Measurements from ENCODE around the gene LRFN4. TPM values are rescaled to one million over a fixed set of nuclear protein-coding genes. Genes with fewer than 3 reads are reported as not detected.

LRFN4 gene
- total RNA-seq, 1 experiment from 2014 or later, result 66.7 TPM

- H3T11ph ChIP-seq (ENCODE audit: low read length), result no peak overlapping the region
- H3K27me3 ChIP-seq (ENCODE audit: insufficient read depth, low read length), result no peaks in the 10 kb centered on the region
- no peak overlapping the region; the same call in 1 of the 2 replicates for H3K14ac ChIP-seq (ENCODE audit: insufficient read depth, low read length)
- no peak overlapping the region for H3K56ac ChIP-seq (ENCODE audit: insufficient read length, low read depth, low read length)
- peaks cover 0 to 3% of the 10 kb centered on the region in 2 experiments; a peak in 2 of 4 replicates for H3K4me1 Mint-ChIP-seq
- H3K23me2 ChIP-seq (ENCODE audit: insufficient read length, low read depth, low read length, poor library complexity, severe bottlenecking), result peaks cover 6% of the 10 kb centered on the region
- H2BK120ac ChIP-seq (ENCODE audit: low read depth, low read length, poor library complexity, severe bottlenecking), result no peak overlapping the region
- no peaks in the 10 kb centered on the region for H3K4me1 ChIP-seq (ENCODE audit: insufficient read depth, low read length)
- no peak for DNase-seq
- H2AFZ ChIP-seq (ENCODE audit: low read length), result no peak overlapping the region
- no peak overlapping the region for H3K27ac ChIP-seq (ENCODE audit: insufficient read length, low read depth, low read length)
- no peak overlapping the region for H3K4me2 ChIP-seq (ENCODE audit: insufficient read depth, insufficient read length, low read length)
- H3K36me3 Mint-ChIP-seq (ENCODE audit: insufficient read depth in 1 of 3, low read depth in 3 of 3), result peaks cover 0 to 7% (median 2%) of the 10 kb centered on the region in 3 experiments; a peak in 3 of 7 replicates
- H4K20me1 ChIP-seq (ENCODE audit: control insufficient read depth, insufficient read depth, insufficient read length), result no peaks in the 10 kb centered on the region
- no peak overlapping the region for H2BK5ac ChIP-seq (ENCODE audit: insufficient read length, low read length)
- H3K27me3 Mint-ChIP-seq (ENCODE audit: low read depth), result no peaks in the 10 kb centered on the region; the same call in 1 of the 2 replicates
- H3K18ac ChIP-seq (ENCODE audit: insufficient read length, low read depth, low read length), result no peak overlapping the region
- H3K9ac ChIP-seq (ENCODE audit: extremely low read depth, insufficient read length, low read length), result no peak overlapping the region
- no peak overlapping the region for H4K8ac ChIP-seq (replicated peaks; ENCODE audit: insufficient read length, low read depth, low read length)
- WGBS (ENCODE audit: extremely low coverage, insufficient read length, low lambda C conversion rate), result no CpG with 5 or more reads among the region's 32 CpGs
- no peaks in the 10 kb centered on the region for H3K79me1 ChIP-seq (ENCODE audit: insufficient read depth, low read depth, low read length, poor library complexity, severe bottlenecking)
- no peak overlapping the region for H2BK15ac ChIP-seq (ENCODE audit: low read depth, low read length)
- H3K9me3 ChIP-seq (ENCODE audit: control insufficient read depth, low read depth, low read length), result no peaks in the 10 kb centered on the region
- H2BK20ac ChIP-seq (ENCODE audit: low read depth, low read length, poor library complexity, severe bottlenecking), result no peak overlapping the region
- no peak overlapping the region for H2BK12ac ChIP-seq (ENCODE audit: insufficient read length, low read depth, low read length)
- no peak for TF ChIP-seq CTCF (conservative IDR thresholded peaks at IDR 0.05)
- H3K4me3 Mint-ChIP-seq, result no peak overlapping the region; a peak in 1 of 5 replicates
- no peak overlapping the region for H2AK5ac ChIP-seq (ENCODE audit: insufficient read length, low read length)
- H3K79me2 ChIP-seq (ENCODE audit: insufficient read depth, low read length), result no peaks in the 10 kb centered on the region
- peak overlapping the region in 1 of 3 experiments; percentile 48; a peak in 2 of 7 replicates for H3K27ac Mint-ChIP-seq
- no peak overlapping the region for H3K23ac ChIP-seq (ENCODE audit: insufficient read length, low read depth, low read length)
- no peaks in the 10 kb centered on the region for H3K9me3 Mint-ChIP-seq
- no peak overlapping the region for H4K5ac ChIP-seq (ENCODE audit: insufficient read length, low read depth, low read length)
- H3K4ac ChIP-seq (ENCODE audit: low read depth, low read length), result no peak overlapping the region
- no peak overlapping the region for H4K91ac ChIP-seq (ENCODE audit: insufficient read length, low read depth, low read length)
Measured at GRCh38 chr11:66861038-66861773, 4.3 kb downstream of the LRFN4 start.

All from H9 (cell line).